Fibroblast of villous mesenchyme (primary cell): Measurements from ENCODE around the gene ADAT2. TPM values are rescaled to one million over a fixed set of nuclear protein-coding genes. Genes with fewer than 3 reads are reported as not detected.
"Not testable (repeated sequence)": the region's sequence is repeated elsewhere in the genome, so short reads cannot be mapped to it uniquely, and the experiment has no call there.

Source experiments
- DNase-seq: peaks from one replicate; pipeline ENCODE4 v3.0.0-alpha.2; 2010; ENCODE audit warnings: low read depth
- H3K4me3 ChIP-seq: 2 replicates; pipeline ENCODE4 v1.5.1; 2011; ENCODE audit warnings: low read depth, mild to moderate bottlenecking, low read length
- total RNA-seq: library from RNA; depleted of rRNA; stranded (reverse); fragments of >200 nt; gene quantifications from 2 replicates; pipeline ENCODE4 v1.2.3, GENCODE V29; 2012
- TF ChIP-seq, protein P1 (sequence below): IDR thresholded peaks from 2 replicates; pipeline ENCODE4 v1.5.1; 2012; ENCODE audit warnings: low read depth, mild to moderate bottlenecking, low read length; ENCODE audit not compliant: insufficient read depth

ADAT2 gene
- total RNA-seq, 1 donor = 3.0 TPM

DNA sequence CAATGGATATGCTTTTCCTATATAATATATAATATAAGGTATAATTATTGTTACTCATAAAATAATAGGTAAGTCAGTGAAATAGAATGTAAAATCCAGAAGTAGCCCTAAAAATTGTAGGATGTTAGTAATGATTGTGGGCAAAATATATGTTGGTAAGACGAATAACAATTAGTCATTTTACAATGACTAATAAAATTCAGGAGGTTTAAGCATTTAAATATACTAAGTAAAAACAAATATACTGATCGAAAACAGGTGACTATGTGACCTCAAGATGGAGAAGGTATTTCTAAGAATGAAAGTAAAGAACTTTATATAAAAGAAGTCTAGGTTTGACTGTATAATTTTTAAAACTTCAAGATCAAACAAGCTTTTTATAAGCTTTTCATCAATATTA is 32.1 kb upstream of the ADAT2 start:
- no peak overlapping the region for H3K4me3 ChIP-seq
- TF ChIP-seq, protein P1, sequence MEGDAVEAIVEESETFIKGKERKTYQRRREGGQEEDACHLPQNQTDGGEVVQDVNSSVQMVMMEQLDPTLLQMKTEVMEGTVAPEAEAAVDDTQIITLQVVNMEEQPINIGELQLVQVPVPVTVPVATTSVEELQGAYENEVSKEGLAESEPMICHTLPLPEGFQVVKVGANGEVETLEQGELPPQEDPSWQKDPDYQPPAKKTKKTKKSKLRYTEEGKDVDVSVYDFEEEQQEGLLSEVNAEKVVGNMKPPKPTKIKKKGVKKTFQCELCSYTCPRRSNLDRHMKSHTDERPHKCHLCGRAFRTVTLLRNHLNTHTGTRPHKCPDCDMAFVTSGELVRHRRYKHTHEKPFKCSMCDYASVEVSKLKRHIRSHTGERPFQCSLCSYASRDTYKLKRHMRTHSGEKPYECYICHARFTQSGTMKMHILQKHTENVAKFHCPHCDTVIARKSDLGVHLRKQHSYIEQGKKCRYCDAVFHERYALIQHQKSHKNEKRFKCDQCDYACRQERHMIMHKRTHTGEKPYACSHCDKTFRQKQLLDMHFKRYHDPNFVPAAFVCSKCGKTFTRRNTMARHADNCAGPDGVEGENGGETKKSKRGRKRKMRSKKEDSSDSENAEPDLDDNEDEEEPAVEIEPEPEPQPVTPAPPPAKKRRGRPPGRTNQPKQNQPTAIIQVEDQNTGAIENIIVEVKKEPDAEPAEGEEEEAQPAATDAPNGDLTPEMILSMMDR = no peak
- DNase-seq = no peak

DNA sequence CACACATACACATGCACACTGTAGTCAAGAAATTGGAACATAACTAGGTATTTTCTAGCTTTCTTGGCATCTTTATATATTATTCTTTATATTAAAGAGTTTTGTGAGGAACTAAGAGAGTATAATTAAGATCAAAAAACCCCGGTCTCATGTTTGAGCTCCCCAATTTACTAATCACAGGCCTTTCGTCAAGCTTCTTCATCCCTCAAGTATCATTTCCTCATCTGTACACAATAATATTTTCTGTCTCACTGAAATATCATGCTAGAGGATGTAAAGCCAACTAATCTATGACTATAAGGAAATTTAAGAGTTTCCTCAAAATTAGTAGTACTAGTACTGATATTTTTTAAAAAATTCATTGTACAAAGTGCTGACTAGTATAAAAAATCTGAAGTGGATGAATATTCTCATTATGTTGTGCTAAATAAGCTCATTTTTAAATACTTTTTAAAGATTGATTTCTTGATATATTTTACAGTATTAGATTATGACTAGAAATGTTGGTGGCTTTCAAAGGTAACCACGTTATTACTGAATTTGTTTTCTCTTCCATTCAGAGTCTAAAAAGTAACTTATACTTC is 28.1 kb upstream of the ADAT2 start:
- no peak for DNase-seq
- H3K4me3 ChIP-seq = no peak overlapping the region
- TF ChIP-seq, protein P1 = no peak

GRCh38 chr6:143476545-143476944 is 26.1 kb upstream of the ADAT2 start:
- H3K4me3 ChIP-seq = no peak overlapping the region
- no peak for DNase-seq
- TF ChIP-seq, protein P1 = no peak

GRCh38 chr6:143471822-143472221 is 21.3 kb upstream of the ADAT2 start:
- DNase-seq = no peak
- TF ChIP-seq, protein P1 = no peak
- H3K4me3 ChIP-seq = no peak overlapping the region

DNA sequence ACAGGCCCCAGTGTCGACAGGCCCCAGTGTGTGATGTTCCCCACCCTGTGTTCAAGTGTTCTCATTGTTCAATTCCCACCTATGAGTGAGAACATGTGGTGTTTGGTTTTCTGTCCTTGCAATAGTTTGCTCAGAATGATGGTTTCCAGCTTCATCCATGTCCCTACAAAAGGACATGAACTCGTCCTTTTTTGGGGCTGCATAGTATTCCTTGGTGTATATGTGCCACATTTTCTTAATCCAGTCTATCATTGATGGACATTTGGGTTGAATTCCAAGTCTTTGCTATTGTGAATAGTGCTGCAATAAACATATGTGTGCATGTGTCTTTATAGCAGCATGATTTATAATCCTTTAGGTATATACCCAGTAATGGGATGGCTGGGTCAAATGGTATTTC is 18.3 kb upstream of the ADAT2 start:
- DNase-seq, H3K4me3 ChIP-seq: not testable (repeated sequence)

DNA sequence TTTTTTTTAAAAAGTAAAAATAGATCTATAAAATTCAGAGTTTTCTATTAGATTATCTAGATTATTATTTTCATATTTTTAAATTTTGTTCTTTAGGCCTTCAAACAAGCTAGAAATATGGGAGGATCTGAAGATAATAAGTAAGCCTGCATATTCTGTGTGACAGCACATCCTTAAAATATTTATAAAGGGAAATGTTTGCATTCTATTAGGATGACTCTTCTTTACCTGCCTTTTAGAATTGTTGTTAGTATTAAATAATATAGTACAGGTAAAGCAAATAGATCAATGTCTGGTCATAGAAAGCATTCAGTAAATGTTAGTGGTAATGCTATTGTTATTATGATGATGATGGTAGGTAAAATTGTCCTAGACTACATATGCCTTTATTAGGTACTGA is 17.5 kb upstream of the ADAT2 start:
- TF ChIP-seq, protein P1 = no peak
- DNase-seq = no peak

DNA sequence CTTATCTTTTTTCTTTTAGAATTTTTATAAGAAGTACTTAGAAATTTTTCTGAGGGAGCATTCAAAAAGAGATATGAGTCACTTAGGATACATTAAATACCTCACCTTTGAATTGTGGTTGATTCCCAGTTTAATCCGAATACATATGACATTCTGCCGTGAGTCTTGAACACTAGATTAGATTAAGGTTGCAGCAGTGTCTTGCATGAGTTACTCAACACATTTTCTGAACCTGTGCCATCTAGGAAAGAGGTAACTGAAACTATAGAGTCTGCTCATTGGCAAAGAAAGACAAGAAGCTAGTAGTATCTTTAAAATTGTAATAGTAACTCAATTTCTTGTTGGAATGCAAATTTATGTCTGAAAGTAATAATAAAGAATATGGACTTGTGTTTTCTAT is 15.1 kb upstream of the ADAT2 start:
- TF ChIP-seq, protein P1 = no peak
- no peak for DNase-seq
- H3K4me3 ChIP-seq = no peak overlapping the region

More for the DNA sequence above, 17.5 kb upstream of the ADAT2 start:
- H3K4me3 ChIP-seq = no peak overlapping the region
